NB4 (cell line): ENCODE data around the gene LGSN.

Source experiments
- POLR2A ChIP-seq: IDR thresholded peaks from 2 replicates; pipeline ENCODE4 v1.6.1; 2011; ENCODE audit warnings: mild to moderate bottlenecking; ENCODE audit not compliant: insufficient read length; ENCODE audit errors: extremely low read depth
- TF ChIP-seq, protein P1 (sequence below): IDR thresholded peaks from one replicate; pipeline ENCODE4 v1.5.1; 2012; ENCODE audit warnings: low read depth, low read length

DNA sequence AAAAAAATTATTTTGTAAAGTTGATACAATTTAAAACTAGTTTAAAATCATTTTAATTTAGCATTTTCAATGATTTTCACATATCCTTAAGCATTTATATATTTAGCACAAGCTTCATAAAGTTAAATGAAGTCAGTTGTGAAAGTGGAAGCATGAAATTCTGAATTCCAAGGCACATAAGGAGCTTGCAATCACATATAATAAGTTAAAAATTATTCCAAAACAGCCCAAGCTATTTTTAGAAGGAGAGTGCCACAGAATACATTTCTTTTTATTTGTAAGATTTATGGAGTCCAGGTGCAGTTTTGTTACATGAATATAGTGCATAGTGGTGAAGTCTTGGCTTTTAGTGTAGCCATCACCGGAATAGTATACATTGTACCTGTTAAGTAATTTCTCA is 3.2 kb upstream of the LGSN start:
- TF ChIP-seq, protein P1, sequence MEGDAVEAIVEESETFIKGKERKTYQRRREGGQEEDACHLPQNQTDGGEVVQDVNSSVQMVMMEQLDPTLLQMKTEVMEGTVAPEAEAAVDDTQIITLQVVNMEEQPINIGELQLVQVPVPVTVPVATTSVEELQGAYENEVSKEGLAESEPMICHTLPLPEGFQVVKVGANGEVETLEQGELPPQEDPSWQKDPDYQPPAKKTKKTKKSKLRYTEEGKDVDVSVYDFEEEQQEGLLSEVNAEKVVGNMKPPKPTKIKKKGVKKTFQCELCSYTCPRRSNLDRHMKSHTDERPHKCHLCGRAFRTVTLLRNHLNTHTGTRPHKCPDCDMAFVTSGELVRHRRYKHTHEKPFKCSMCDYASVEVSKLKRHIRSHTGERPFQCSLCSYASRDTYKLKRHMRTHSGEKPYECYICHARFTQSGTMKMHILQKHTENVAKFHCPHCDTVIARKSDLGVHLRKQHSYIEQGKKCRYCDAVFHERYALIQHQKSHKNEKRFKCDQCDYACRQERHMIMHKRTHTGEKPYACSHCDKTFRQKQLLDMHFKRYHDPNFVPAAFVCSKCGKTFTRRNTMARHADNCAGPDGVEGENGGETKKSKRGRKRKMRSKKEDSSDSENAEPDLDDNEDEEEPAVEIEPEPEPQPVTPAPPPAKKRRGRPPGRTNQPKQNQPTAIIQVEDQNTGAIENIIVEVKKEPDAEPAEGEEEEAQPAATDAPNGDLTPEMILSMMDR, result no peak
- no peak for TF ChIP-seq POLR2A
